Chondrocyte (in vitro differentiated cells): ENCODE measurements around the gene LRMDA. TPM values are rescaled to one million over a fixed set of nuclear protein-coding genes. Genes with fewer than 3 reads are reported as not detected.

Source experiments
- DNase-seq: peaks from one replicate; pipeline ENCODE4 v3.0.0; 2021; ENCODE audit warnings: mixed read lengths, low spot score
- H3K27ac Mint-ChIP-seq: one replicate; pipeline ENCODE4 v1.8.0; 2021; ENCODE audit warnings: mild to moderate bottlenecking, moderate library complexity, mixed read lengths; ENCODE audit not compliant: unreplicated experiment
- H3K27me3 Mint-ChIP-seq: 2 replicates; pipeline ENCODE4 v1.8.0; 2021; ENCODE audit warnings: low read depth, mixed read lengths
- H3K36me3 Mint-ChIP-seq: 2 replicates; pipeline ENCODE4 v1.8.0; 2021; ENCODE audit warnings: low read depth, mixed read lengths
- H3K4me1 Mint-ChIP-seq: 2 replicates; pipeline ENCODE4 v1.8.0; 2021; ENCODE audit warnings: low read depth, mild to moderate bottlenecking, mixed read lengths
- H3K4me3 Mint-ChIP-seq: one replicate; pipeline ENCODE4 v1.8.0; 2021; ENCODE audit warnings: mild to moderate bottlenecking, moderate library complexity, mixed read lengths; ENCODE audit not compliant: unreplicated experiment
- H3K9me3 Mint-ChIP-seq: 2 replicates; pipeline ENCODE4 v1.8.0; 2021; ENCODE audit warnings: low read depth, mixed read lengths
- CTCF ChIP-seq: fragments of 200-600 bp; sonication (generic); IDR thresholded peaks from 2 replicates; pipeline ENCODE4 v1.5.0; 2021; ENCODE audit warnings: antibody characterized with exemption, mild to moderate bottlenecking, moderate library complexity
- total RNA-seq: library from RNA; stranded (reverse); gene quantifications from 3 replicates; pipeline ENCODE4 v1.2.1, GENCODE V29; 2021

Gene LRMDA
- total RNA-seq, 1 donor from 2014 or later: 2.8 TPM

- no peak overlapping the region for H3K4me3 Mint-ChIP-seq
- DNase-seq: no peak
- peaks cover 2% of the 10 kb centered on the region for H3K36me3 Mint-ChIP-seq
- TF ChIP-seq CTCF: no peak
- H3K9me3 Mint-ChIP-seq: no peaks in the 10 kb centered on the region
- H3K27me3 Mint-ChIP-seq: peaks cover 47% of the 10 kb centered on the region
- no peaks in the 10 kb centered on the region for H3K4me1 Mint-ChIP-seq
- no peak overlapping the region for H3K27ac Mint-ChIP-seq
These were observed 507.1 kb downstream of the LRMDA start for GRCh38 chr10:75938380-75939122.

- Mint-ChIP-seq H3K27me3 (peaks cover 44% of the 10 kb centered on the region), H3K4me1 (no peaks in the 10 kb centered on the region), H3K27ac (no peak overlapping the region), H3K9me3 (peaks cover 8% of the 10 kb centered on the region), H3K4me3 (no peak overlapping the region), H3K36me3 (peaks cover 5% of the 10 kb centered on the region)
- TF ChIP-seq CTCF: no peak
- DNase-seq: no peak
These were observed 508.1 kb downstream of the LRMDA start for GRCh38 chr10:75939541-75939940.

- TF ChIP-seq CTCF: no peak
- no peak overlapping the region for H3K27ac Mint-ChIP-seq
- peaks cover 8% of the 10 kb centered on the region for H3K36me3 Mint-ChIP-seq
- peaks cover 37% of the 10 kb centered on the region for H3K27me3 Mint-ChIP-seq
- H3K9me3 Mint-ChIP-seq: peaks cover 19% of the 10 kb centered on the region
- no peak overlapping the region for H3K4me3 Mint-ChIP-seq
- no peak for DNase-seq
- H3K4me1 Mint-ChIP-seq: no peaks in the 10 kb centered on the region
These were observed 509.3 kb downstream of the LRMDA start for GRCh38 chr10:75940742-75941141.

- peaks cover 36% of the 10 kb centered on the region for H3K27me3 Mint-ChIP-seq
These were observed 509.9 kb downstream of the LRMDA start for GRCh38 chr10:75941223-75941801.

DNA sequence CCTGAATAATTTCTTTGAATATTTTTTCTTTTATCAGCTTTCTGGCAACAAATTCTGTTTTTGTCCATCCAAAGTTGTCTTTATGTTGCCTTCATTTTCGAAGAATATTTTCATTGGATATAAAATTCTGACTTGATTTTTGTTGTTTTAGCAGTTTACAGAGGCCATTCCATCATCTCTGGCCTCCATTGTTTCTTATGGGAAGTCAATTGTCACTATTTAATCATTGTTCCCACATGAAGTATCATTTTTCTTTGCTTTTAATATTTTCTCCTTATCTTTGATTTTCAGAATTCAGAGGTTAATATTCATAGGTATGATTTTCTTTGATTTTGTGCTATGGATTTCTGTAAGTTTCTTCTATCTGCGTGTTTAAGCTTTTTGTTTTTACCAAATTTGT, 512.6 kb downstream of the LRMDA start:
- no peak overlapping the region for H3K4me3 Mint-ChIP-seq
- TF ChIP-seq CTCF: no peak
- H3K9me3 Mint-ChIP-seq: peaks cover 19% of the 10 kb centered on the region
- H3K4me1 Mint-ChIP-seq: no peaks in the 10 kb centered on the region
- peaks cover 6% of the 10 kb centered on the region for H3K36me3 Mint-ChIP-seq
- peaks cover 18% of the 10 kb centered on the region for H3K27me3 Mint-ChIP-seq
- no peak overlapping the region for H3K27ac Mint-ChIP-seq
- no peak for DNase-seq

More at GRCh38 chr10:75941223-75941801, 509.9 kb downstream of the LRMDA start:
- Mint-ChIP-seq H3K36me3 (peaks cover 8% of the 10 kb centered on the region), H3K4me3 (no peak overlapping the region), H3K9me3 (peaks cover 19% of the 10 kb centered on the region), H3K27ac (no peak overlapping the region), H3K4me1 (no peaks in the 10 kb centered on the region)
- TF ChIP-seq CTCF: no peak
- DNase-seq: no peak
